Hematopoietic multipotent progenitor cell treated with erythropoietin and hydrocortisone succinate and interleukin-3 and kit ligand, for 6 days (in vitro differentiated cells): ENCODE results near the gene PRSS1.
"Not testable (repeated sequence)": the region's sequence is repeated elsewhere in the genome, so short reads cannot be mapped to it uniquely, and the experiment has no call there.

Source experiments
- DNase-seq: peaks from one replicate; pipeline ENCODE4 v3.0.0-alpha.2; 2015

The PRSS1 gene

GRCh38 chr7:142749218-142749993 is at the start of gene PRSS1:
PRSS1 (plus strand) TSS chr7:142749472; CDS start chr7:142749485, 13 bp downstream.
- no peak for DNase-seq

- DNase-seq: not testable (repeated sequence)
Measured at GRCh38 chr7:142700935-142701334, 48.3 kb upstream of the PRSS1 start.

GRCh38 chr7:142703655-142704305 is 45.5 kb upstream of the PRSS1 start:
- DNase-seq: peak; percentile 27

- not testable (repeated sequence) for DNase-seq
Measured at GRCh38 chr7:142708726-142709125, 40.5 kb upstream of the PRSS1 start.

- no peak for DNase-seq
Measured at GRCh38 chr7:142709921-142710320, 39.4 kb upstream of the PRSS1 start.

- no peak for DNase-seq
Measured at GRCh38 chr7:142711196-142711595, 38.1 kb upstream of the PRSS1 start.

- peak; percentile 76 for DNase-seq
Measured at GRCh38 chr7:142711746-142712616, 37.3 kb upstream of the PRSS1 start.

- DNase-seq: no peak
Measured at GRCh38 chr7:142712617-142712957, 36.7 kb upstream of the PRSS1 start.

- peak; percentile 78 for DNase-seq
Measured at GRCh38 chr7:142714375-142714774, 34.9 kb upstream of the PRSS1 start.

GRCh38 chr7:142716596-142716995 is 32.7 kb upstream of the PRSS1 start:
- peak; percentile 57 for DNase-seq

GRCh38 chr7:142717453-142717852 is 31.8 kb upstream of the PRSS1 start:
- peak; percentile 75 for DNase-seq

- DNase-seq: no peak
Measured at GRCh38 chr7:142718313-142718712, 31.0 kb upstream of the PRSS1 start.

GRCh38 chr7:142720172-142720773 is 29.0 kb upstream of the PRSS1 start:
- no peak for DNase-seq

GRCh38 chr7:142720986-142721385 is 28.3 kb upstream of the PRSS1 start:
- DNase-seq: peak; percentile 21

GRCh38 chr7:142722248-142722794 is 27.0 kb upstream of the PRSS1 start:
- peak; percentile 12 for DNase-seq

GRCh38 chr7:142733271-142733670 is 16.0 kb upstream of the PRSS1 start:
- no peak for DNase-seq

GRCh38 chr7:142739923-142740492 is 9.3 kb upstream of the PRSS1 start:
- no peak for DNase-seq

- no peak for DNase-seq
Measured at GRCh38 chr7:142740786-142741185, 8.5 kb upstream of the PRSS1 start.

GRCh38 chr7:142741932-142742331 is 7.3 kb upstream of the PRSS1 start:
- not testable (repeated sequence) for DNase-seq

GRCh38 chr7:142745091-142745635 is 4.1 kb upstream of the PRSS1 start:
- no peak for DNase-seq

- DNase-seq: no peak
Measured at GRCh38 chr7:142745745-142746144, 3.5 kb upstream of the PRSS1 start.

GRCh38 chr7:142746264-142746663 is 3.0 kb upstream of the PRSS1 start:
- DNase-seq: peak; percentile 17
